Uterus (tissue), 2 donors: ENCODE data around the gene CHN2.

Experiments used
- POLR2A ChIP-seq, 2 donors: fragments of 450-650 bp; IDR thresholded peaks; one replicate each; pipeline ENCODE4 v1.6.1; 2016; ENCODE audit warnings: antibody characterized with exemption in 2 of 2, mild to moderate bottlenecking in 1 of 2, moderate library complexity in 1 of 2
- TF ChIP-seq, protein P1 (sequence below), 4 experiments: fragments of 200-600 bp in 2 of 4; fragments of 450-650 bp in 2 of 4; sonication (generic) in 2 of 4; IDR thresholded peaks; one replicate each; pipeline ENCODE4 v1.5.1; 2016 to 2019; ENCODE audit warnings: antibody characterized with exemption in 4 of 4, mild to moderate bottlenecking in 2 of 4, moderate library complexity in 1 of 4

DNA sequence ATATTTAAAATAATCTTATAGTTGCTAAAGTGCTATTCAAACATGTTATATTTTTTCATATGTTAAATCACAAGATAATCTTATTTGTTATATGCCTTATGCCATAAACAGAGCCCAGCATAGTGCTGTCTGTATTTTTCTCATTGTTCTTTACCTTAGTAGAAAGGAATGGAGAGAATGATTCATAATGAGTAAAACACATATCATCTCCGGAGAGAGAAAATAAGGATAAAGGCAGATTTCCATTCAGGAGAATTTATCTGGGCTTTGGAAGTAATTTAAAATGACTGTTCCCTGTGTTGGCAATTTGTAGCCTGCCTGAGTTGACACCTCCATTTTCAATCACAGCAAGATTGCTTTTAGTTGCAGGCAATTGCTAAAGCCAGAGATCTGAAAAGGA, 30.2 kb downstream of the CHN2 start:
- TF ChIP-seq POLR2A (IDR thresholded peaks at IDR 0.05): no peak
- TF ChIP-seq, protein P1, sequence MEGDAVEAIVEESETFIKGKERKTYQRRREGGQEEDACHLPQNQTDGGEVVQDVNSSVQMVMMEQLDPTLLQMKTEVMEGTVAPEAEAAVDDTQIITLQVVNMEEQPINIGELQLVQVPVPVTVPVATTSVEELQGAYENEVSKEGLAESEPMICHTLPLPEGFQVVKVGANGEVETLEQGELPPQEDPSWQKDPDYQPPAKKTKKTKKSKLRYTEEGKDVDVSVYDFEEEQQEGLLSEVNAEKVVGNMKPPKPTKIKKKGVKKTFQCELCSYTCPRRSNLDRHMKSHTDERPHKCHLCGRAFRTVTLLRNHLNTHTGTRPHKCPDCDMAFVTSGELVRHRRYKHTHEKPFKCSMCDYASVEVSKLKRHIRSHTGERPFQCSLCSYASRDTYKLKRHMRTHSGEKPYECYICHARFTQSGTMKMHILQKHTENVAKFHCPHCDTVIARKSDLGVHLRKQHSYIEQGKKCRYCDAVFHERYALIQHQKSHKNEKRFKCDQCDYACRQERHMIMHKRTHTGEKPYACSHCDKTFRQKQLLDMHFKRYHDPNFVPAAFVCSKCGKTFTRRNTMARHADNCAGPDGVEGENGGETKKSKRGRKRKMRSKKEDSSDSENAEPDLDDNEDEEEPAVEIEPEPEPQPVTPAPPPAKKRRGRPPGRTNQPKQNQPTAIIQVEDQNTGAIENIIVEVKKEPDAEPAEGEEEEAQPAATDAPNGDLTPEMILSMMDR (IDR thresholded peaks at IDR 0.05): no peak
